Spleen (tissue), 7 donors: ENCODE measurements around the gene RASA3.

ENCODE experiments used
- POLR2A ChIP-seq, 3 donors: fragments of 450-650 bp; IDR thresholded peaks; one replicate each; pipeline ENCODE4 v1.5.1; 2017; ENCODE audit warnings: antibody characterized with exemption in 3 of 3, mild to moderate bottlenecking in 1 of 3
- POLR2AphosphoS5 ChIP-seq, 3 donors: sonication (generic); formaldehyde crosslinking; IDR thresholded peaks; one replicate each; pipeline ENCODE4 v1.5.1; 2017; ENCODE audit warnings: antibody characterized with exemption in 3 of 3
- TF ChIP-seq, protein P1 (sequence below), 11 experiments: fragments of 200-600 bp in 7 of 11; fragments of 450-650 bp in 4 of 11; sonication (generic) in 4 of 11; IDR thresholded peaks in 8 of 11; conservative IDR thresholded peaks in 3 of 11; 1 replicate in 7 of 11; 2 replicates in 4 of 11; pipeline versions ENCODE4 v1.4.0 to v1.8.0; 2016 to 2021; ENCODE audit warnings: antibody characterized with exemption in 11 of 11, inconsistent platforms in 4 of 11, mild to moderate bottlenecking in 1 of 11
- donor health status: DM: no; HTN: no; CAD: no; lungs with moderate emphysema.
- donor health status: DM: no; HTN: no; CAD: no.
- donor health status: DM: no; HTN: no; CAD: no.

DNA sequence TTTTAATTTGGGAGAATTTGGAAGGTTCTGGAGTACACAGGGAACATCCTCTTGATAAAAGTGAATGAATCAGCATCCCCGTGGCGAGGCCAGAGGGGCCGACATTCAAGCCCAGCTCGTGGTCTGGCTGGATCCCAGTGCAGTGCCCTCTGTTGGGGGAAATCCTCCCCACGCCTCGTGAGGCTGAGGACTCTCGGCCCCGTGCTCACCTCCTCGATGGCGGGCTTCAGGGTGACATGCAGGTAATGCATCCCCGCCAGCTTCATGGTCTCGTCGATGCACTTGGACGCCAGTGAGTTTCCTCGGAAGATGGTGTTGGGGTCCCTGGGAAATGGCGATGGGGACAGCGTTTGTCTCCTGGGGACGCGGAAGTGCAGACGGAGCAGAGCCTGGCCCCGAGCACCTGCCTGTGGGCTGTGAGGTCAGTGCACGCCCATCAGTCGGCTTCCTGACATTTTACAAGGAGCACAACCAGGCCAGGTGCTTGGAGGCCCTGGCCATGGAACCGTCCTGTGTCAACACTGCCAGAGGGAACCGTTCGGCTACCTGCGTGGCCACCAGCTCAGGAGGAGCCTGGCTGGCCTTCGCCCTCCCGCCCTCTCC is 115.3 kb downstream of the RASA3 start:
- TF ChIP-seq, protein P1, sequence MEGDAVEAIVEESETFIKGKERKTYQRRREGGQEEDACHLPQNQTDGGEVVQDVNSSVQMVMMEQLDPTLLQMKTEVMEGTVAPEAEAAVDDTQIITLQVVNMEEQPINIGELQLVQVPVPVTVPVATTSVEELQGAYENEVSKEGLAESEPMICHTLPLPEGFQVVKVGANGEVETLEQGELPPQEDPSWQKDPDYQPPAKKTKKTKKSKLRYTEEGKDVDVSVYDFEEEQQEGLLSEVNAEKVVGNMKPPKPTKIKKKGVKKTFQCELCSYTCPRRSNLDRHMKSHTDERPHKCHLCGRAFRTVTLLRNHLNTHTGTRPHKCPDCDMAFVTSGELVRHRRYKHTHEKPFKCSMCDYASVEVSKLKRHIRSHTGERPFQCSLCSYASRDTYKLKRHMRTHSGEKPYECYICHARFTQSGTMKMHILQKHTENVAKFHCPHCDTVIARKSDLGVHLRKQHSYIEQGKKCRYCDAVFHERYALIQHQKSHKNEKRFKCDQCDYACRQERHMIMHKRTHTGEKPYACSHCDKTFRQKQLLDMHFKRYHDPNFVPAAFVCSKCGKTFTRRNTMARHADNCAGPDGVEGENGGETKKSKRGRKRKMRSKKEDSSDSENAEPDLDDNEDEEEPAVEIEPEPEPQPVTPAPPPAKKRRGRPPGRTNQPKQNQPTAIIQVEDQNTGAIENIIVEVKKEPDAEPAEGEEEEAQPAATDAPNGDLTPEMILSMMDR (IDR thresholded peaks at IDR 0.05 in 8 of 11, conservative IDR thresholded peaks at IDR 0.05 in 3 of 11), result no peak
- TF ChIP-seq POLR2AphosphoS5 (IDR thresholded peaks at IDR 0.05) (no peak), POLR2A (IDR thresholded peaks at IDR 0.05) (no peak)
